Measurements from ENCODE around the gene CCDC61. TPM values are rescaled to one million over a fixed set of nuclear protein-coding genes. Genes with fewer than 3 reads are reported as not detected.
A peak's percentile ranks its signal among the peaks of the same experiment; 100 is the strongest.

CCDC61 gene
- total RNA-seq, 1 donor from 2014 or later, result 12.4 TPM

DNA sequence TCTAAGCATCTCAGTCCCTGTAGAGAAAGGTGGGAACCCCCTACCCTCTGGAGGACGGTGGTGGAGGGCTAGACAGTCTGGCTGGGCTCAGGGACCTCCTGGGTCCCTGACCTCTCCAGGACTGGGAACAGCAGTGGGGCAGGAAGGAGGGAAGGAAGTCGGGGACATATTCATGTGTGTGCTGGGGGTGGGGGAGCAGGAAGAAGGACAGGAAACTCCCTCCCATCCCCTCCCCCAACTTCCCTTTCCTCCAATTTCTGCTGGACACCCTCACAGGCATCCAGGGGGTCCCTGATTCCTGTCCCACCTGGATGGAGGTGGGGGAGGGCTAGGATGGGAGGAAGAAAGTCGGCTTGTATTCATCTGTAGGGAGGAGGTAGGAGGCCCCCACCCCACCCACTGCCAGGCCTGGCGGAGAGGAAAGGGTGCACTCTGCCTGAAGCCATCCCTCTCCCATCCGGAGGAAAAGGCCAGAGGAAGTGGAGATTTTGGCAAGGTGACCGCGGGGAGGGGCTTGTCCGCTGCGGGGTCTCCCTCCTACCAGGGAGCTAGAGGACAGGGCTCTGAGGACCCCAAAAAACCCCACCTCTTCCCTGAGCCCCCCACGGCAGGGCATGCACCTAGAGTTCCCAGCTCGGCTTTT, 23.9 kb upstream of the CCDC61 start:
- no peak overlapping the region for H3K4me3 Mint-ChIP-seq (ENCODE audit: unreplicated experiment)
- H3K9me3 Mint-ChIP-seq (ENCODE audit: unreplicated experiment), result no peaks in the 10 kb centered on the region
- peaks cover 62% of the 10 kb centered on the region for H3K27me3 Mint-ChIP-seq (ENCODE audit: unreplicated experiment)
- TF ChIP-seq CTCF (IDR thresholded peaks at IDR 0.05), result no peak
- H3K36me3 Mint-ChIP-seq (ENCODE audit: unreplicated experiment), result no peaks in the 10 kb centered on the region
- H3K27ac Mint-ChIP-seq (ENCODE audit: unreplicated experiment), result no peak overlapping the region
- DNase-seq (ENCODE audit: extremely low spot score, unreplicated experiment), result no peak
- peaks cover 4% of the 10 kb centered on the region for H3K4me1 Mint-ChIP-seq (ENCODE audit: unreplicated experiment)

DNA sequence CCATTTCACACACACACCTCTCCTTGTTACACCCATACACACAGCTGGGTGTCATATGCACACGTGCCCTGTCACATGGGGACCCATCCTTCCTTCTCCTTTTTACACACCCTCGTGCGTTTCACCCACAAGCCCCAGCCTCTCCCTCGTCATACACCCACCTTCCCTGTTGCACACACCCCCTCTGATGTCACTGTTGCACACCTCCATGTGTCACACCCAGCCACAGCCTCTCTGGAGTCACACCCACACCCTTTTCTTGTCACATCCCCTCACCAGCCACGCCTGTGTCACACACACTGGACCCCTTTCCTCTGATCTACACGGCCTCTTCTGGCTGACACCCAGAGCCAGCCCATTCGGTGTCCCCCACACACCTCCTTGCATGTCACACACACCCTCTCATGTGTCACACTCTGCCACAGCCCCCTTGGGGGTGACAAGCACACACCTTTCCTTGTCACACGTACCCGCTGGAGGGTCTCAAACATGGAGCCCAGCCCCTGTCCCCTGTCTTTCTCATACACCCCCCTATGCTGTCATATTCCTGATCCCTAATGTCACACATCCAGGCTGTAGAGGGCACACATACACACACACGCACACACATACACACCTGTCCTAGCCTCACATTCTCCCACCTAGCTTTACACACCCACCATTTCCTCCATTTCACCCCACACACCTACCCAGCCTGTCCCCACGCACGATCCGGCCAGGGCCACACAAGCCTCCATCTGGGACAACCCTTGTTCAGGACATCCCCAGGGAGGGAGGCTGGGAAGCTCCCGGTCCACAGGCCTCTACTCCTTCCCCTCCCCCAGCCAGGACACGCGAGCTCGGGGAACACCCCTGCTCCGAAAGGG, 23.0 kb upstream of the CCDC61 start:
- H3K27me3 Mint-ChIP-seq (ENCODE audit: unreplicated experiment), result peaks cover 64% of the 10 kb centered on the region
- TF ChIP-seq CTCF (IDR thresholded peaks at IDR 0.05), result no peak
- H3K9me3 Mint-ChIP-seq (ENCODE audit: unreplicated experiment), result no peaks in the 10 kb centered on the region
- H3K4me3 Mint-ChIP-seq (ENCODE audit: unreplicated experiment), result no peak overlapping the region
- peaks cover 4% of the 10 kb centered on the region for H3K4me1 Mint-ChIP-seq (ENCODE audit: unreplicated experiment)
- H3K27ac Mint-ChIP-seq (ENCODE audit: unreplicated experiment), result no peak overlapping the region
- H3K36me3 Mint-ChIP-seq (ENCODE audit: unreplicated experiment), result no peaks in the 10 kb centered on the region
- DNase-seq (ENCODE audit: extremely low spot score, unreplicated experiment), result no peak

- Mint-ChIP-seq H3K4me1 (ENCODE audit: unreplicated experiment) (peaks cover 4% of the 10 kb centered on the region), H3K36me3 (ENCODE audit: unreplicated experiment) (no peaks in the 10 kb centered on the region), H3K9me3 (ENCODE audit: unreplicated experiment) (no peaks in the 10 kb centered on the region), H3K27me3 (ENCODE audit: unreplicated experiment) (peaks cover 68% of the 10 kb centered on the region), H3K4me3 (ENCODE audit: unreplicated experiment) (no peak overlapping the region), H3K27ac (ENCODE audit: unreplicated experiment) (no peak overlapping the region)
- no peak for DNase-seq (ENCODE audit: extremely low spot score, unreplicated experiment)
- no peak for TF ChIP-seq CTCF (IDR thresholded peaks at IDR 0.05)
Observed at GRCh38 chr19:45972947-45973540, 22.2 kb upstream of the CCDC61 start.

DNA sequence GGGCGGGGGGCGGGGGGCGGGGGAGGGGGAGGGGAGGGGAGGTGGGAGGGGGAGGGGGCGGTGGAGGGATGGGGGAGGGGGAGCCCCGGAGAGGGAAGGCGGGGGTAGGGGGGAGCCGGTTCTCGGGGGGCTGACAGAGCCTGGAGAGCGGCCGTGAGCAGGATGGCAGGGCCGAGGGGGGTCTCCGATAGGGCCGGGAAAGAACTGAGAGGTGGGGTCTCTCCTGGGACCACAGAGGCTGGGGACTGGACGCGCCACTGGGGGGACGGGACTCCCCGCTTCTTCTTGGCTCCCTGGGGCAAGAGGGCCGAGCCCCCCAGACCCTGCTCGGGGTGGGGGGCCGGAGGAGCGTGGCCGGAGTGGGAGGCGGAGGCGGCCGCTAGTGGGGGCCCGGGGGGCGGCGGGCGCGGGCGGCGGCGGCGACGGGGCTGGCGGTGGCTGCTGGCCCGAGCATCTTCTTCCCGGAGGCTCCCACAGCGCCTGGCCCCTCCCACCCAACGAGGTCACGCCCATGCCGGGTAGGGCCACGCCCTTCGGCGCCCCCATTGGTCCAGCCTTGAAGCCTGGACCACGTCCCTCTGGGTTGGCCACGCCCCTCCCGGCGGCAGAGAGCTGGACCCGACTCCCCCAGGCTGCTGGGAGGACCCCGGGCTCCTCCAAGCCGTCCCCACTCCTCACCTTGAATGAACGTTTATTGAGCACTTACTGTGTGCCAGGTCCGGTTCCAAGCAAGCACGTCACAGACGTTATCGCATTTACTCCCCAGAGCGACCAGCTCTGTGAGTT, 21.5 kb upstream of the CCDC61 start, which contains the start of gene NOVA2:
Gene NOVA2 (minus strand): TSS at position 313 of the 786 bp plus-strand sequence. CDS start 514 bp downstream, outside the sequence.
- Mint-ChIP-seq H3K27me3 (ENCODE audit: unreplicated experiment) (peaks cover 72% of the 10 kb centered on the region), H3K4me3 (ENCODE audit: unreplicated experiment) (peak within 1 kb of the TSS; percentile 35), H3K9me3 (ENCODE audit: unreplicated experiment) (no peaks in the 10 kb centered on the region), H3K4me1 (ENCODE audit: unreplicated experiment) (peaks cover 4% of the 10 kb centered on the region), H3K27ac (ENCODE audit: unreplicated experiment) (no peak within 1 kb of the TSS), H3K36me3 (ENCODE audit: unreplicated experiment) (no peaks in the 10 kb centered on the region)
- no peak for TF ChIP-seq CTCF (IDR thresholded peaks at IDR 0.05)
- no peak for DNase-seq (ENCODE audit: extremely low spot score, unreplicated experiment)
